Measurements from ENCODE around the gene ABTB1. TPM values are rescaled to one million over a fixed set of nuclear protein-coding genes. Genes with fewer than 3 reads are reported as not detected.
A peak's percentile ranks its signal among the peaks of the same experiment; 100 is the strongest.
"Not testable (repeated sequence)": the region's sequence is repeated elsewhere in the genome, so short reads cannot be mapped to it uniquely, and the experiment has no call there.

Gene ABTB1
- total and polyA plus RNA-seq, 2 experiments from 2014 or later = 3.7 to 5.7 TPM

DNA sequence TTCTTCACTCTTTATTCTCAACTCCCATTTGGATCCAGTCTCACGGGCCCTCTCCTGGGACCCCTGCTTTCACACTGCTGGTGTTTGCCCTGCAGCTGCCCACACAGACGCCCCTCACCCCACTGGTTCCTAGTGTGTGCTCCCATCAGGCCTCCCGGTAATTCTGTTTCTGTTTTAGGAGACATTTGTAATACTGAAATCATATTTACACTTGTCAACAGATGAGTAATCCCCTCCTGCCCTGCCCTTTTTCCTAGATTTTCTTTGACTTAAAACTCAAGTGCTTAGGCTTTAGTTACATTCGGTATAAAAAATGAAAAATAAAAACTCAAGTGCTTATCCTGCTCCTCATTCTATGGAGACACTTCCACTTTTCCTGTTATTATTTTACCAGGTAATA, 18.4 kb upstream of the ABTB1 start:
- Histone ChIP-seq H3K36me3 (ENCODE audit: insufficient read depth) (no peaks in the 10 kb centered on the region), H3K27ac (ENCODE audit: low read depth) (no peak overlapping the region), H3K9me2 (ENCODE audit: insufficient read depth) (no peaks in the 10 kb centered on the region), H3K4me3 (no peak overlapping the region), H4K20me1 (replicated peaks; ENCODE audit: insufficient read depth) (no peaks in the 10 kb centered on the region), H3F3A (replicated peaks; ENCODE audit: low read depth) (no peaks in the 10 kb centered on the region), H2AFZ (no peak overlapping the region), H3K27me3 (ENCODE audit: insufficient read depth) (no peaks in the 10 kb centered on the region), H3K4me2 (no peak overlapping the region), H3K79me2 (replicated peaks; ENCODE audit: insufficient read depth) (no peaks in the 10 kb centered on the region), H3K4me1 (ENCODE audit: insufficient read depth) (no peaks in the 10 kb centered on the region; the same call in 1 of the 2 replicates)
- no peak for DNase-seq (ENCODE audit: low spot score)
- H3K36me3 Mint-ChIP-seq (ENCODE audit: low read depth) = no peaks in the 10 kb centered on the region
- no peak overlapping the region for H3K4me3 Mint-ChIP-seq
- H3K27ac Mint-ChIP-seq = no peak overlapping the region
- H3K4me1 Mint-ChIP-seq = no peaks in the 10 kb centered on the region; the same call in 2 of the 3 replicates
- no peak for ATAC-seq
- no peaks in the 10 kb centered on the region for H3K27me3 Mint-ChIP-seq (ENCODE audit: insufficient read depth, low read depth, poor library complexity)
- TF ChIP-seq EZH2 (IDR thresholded peaks at IDR 0.05; ENCODE audit: low read depth, unreplicated experiment) (no peak), ZNF462 (CRISPR knock-in tag; IDR thresholded peaks at IDR 0.05) (no peak), POLR2AphosphoS5 (IDR thresholded peaks at IDR 0.05; ENCODE audit: low read depth) (no peak), ZNF114 (CRISPR knock-in tag; IDR thresholded peaks at IDR 0.05) (no peak), REST (IDR thresholded peaks at IDR 0.05; ENCODE audit: unreplicated experiment) (no peak)
- H3K9me3 Mint-ChIP-seq = no peaks in the 10 kb centered on the region

- not testable (repeated sequence) for H3K4me3 ChIP-seq; DNase-seq (ENCODE audit: low spot score); H3K27me3 Mint-ChIP-seq (ENCODE audit: insufficient read depth, low read depth, poor library complexity); H2AFZ ChIP-seq; H3K79me2 ChIP-seq (replicated peaks; ENCODE audit: insufficient read depth); H3K27ac Mint-ChIP-seq; H3K4me2 ChIP-seq; H3F3A ChIP-seq (replicated peaks; ENCODE audit: low read depth); H3K27me3 ChIP-seq (ENCODE audit: insufficient read depth); H3K9me3 Mint-ChIP-seq; H3K9me2 ChIP-seq (ENCODE audit: insufficient read depth); H4K20me1 ChIP-seq (replicated peaks; ENCODE audit: insufficient read depth); H3K36me3 Mint-ChIP-seq (ENCODE audit: low read depth); ATAC-seq; H3K36me3 ChIP-seq (ENCODE audit: insufficient read depth); H3K4me1 Mint-ChIP-seq; H3K4me1 ChIP-seq (ENCODE audit: insufficient read depth); H3K4me3 Mint-ChIP-seq
- 0 out of 2 replicates have a peak overlapping the region, but pooled peaks have one; percentile 50 for H3K27ac ChIP-seq (ENCODE audit: low read depth)
Measured at GRCh38 chr3:127654993-127655392, 17.8 kb upstream of the ABTB1 start.
